Measurements from ENCODE around the gene CCDC171.
A peak's percentile ranks its signal among the peaks of the same experiment; 100 is the strongest.

Gene CCDC171

GRCh38 chr9:15975101-15975778, 422.4 kb downstream of the CCDC171 start:
- H3K4me3 ChIP-seq (ENCODE audit: control insufficient read depth, low read depth, low read length), result no peak overlapping the region
- TF ChIP-seq, protein P1, sequence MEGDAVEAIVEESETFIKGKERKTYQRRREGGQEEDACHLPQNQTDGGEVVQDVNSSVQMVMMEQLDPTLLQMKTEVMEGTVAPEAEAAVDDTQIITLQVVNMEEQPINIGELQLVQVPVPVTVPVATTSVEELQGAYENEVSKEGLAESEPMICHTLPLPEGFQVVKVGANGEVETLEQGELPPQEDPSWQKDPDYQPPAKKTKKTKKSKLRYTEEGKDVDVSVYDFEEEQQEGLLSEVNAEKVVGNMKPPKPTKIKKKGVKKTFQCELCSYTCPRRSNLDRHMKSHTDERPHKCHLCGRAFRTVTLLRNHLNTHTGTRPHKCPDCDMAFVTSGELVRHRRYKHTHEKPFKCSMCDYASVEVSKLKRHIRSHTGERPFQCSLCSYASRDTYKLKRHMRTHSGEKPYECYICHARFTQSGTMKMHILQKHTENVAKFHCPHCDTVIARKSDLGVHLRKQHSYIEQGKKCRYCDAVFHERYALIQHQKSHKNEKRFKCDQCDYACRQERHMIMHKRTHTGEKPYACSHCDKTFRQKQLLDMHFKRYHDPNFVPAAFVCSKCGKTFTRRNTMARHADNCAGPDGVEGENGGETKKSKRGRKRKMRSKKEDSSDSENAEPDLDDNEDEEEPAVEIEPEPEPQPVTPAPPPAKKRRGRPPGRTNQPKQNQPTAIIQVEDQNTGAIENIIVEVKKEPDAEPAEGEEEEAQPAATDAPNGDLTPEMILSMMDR (conservative IDR thresholded peaks at IDR 0.05; ENCODE audit: control insufficient read depth, insufficient read depth, low read depth, low read length), result no peak
- no peak for DNase-seq (ENCODE audit: low read depth)

GRCh38 chr9:15977438-15977837, 424.6 kb downstream of the CCDC171 start:
- TF ChIP-seq, protein P1 (conservative IDR thresholded peaks at IDR 0.05; ENCODE audit: control insufficient read depth, insufficient read depth, low read depth, low read length), result no peak
- no peak for DNase-seq (ENCODE audit: low read depth)
- no peak overlapping the region for H3K4me3 ChIP-seq (ENCODE audit: control insufficient read depth, low read depth, low read length)

DNA sequence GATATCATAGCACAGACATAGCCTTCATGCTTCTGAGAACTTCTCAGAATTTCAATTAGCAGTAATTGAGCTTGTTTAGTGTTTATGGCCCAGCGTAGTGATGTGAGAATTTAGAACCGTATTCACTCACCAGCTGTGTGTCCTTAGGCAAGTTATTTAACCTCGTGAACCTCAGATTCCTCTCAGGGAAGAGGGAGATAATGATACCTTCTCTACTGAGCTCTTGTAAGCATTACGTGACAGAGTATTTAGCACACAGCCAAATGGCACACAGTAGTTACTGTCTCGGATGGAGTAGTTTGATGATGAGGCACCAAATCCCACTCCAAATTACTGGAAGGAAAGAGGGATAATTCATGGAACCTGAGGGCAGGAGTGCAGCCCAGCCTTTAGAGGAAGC, 429.3 kb downstream of the CCDC171 start:
- TF ChIP-seq, protein P1 (conservative IDR thresholded peaks at IDR 0.05; ENCODE audit: control insufficient read depth, insufficient read depth, low read depth, low read length), result no peak
- no peak overlapping the region for H3K4me3 ChIP-seq (ENCODE audit: control insufficient read depth, low read depth, low read length)
- DNase-seq (ENCODE audit: low read depth), result no peak

GRCh38 chr9:15999422-16000339, 446.8 kb downstream of the CCDC171 start:
- TF ChIP-seq, protein P1 (conservative IDR thresholded peaks at IDR 0.05; ENCODE audit: control insufficient read depth, insufficient read depth, low read depth, low read length), result no peak
- DNase-seq (ENCODE audit: low read depth), result peak; percentile 99
- no peak overlapping the region for H3K4me3 ChIP-seq (ENCODE audit: control insufficient read depth, low read depth, low read length)

GRCh38 chr9:16000811-16001210, 448.0 kb downstream of the CCDC171 start:
- peak; percentile 91 for DNase-seq (ENCODE audit: low read depth)
- no peak overlapping the region for H3K4me3 ChIP-seq (ENCODE audit: control insufficient read depth, low read depth, low read length)
- TF ChIP-seq, protein P1 (conservative IDR thresholded peaks at IDR 0.05; ENCODE audit: control insufficient read depth, insufficient read depth, low read depth, low read length), result no peak

DNA sequence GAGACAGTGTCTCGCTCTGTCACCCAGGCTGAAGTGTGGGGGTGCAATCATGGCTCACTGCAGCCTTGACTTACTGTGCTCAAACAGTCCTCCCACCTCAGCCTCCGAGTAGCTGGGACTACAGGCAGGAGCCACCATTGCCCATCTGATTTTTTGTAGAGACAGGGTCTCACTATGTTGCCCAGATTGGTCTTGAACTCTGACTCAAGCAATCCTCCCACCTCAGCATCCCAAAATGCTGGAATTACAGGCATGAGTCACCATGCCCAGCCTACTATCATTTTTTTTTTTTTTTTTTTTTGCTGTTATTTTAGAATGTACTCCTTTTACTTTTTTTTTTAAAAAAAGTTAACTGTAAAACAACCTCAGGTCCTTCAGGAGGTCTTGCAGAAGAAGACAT, 449.0 kb downstream of the CCDC171 start:
- TF ChIP-seq, protein P1 (conservative IDR thresholded peaks at IDR 0.05; ENCODE audit: control insufficient read depth, insufficient read depth, low read depth, low read length), result no peak
- no peak overlapping the region for H3K4me3 ChIP-seq (ENCODE audit: control insufficient read depth, low read depth, low read length)
- peak; percentile 74 for DNase-seq (ENCODE audit: low read depth)
